Right lobe of liver (tissue), 4 donors: ENCODE results near the gene CHMP4B.

Experiments
- CTCF ChIP-seq, 4 donors: fragments of 200-600 bp in 3 of 4; fragments of 450-650 bp in 1 of 4; IDR thresholded peaks; one replicate each; pipeline versions ENCODE4 v1.5.1 to v1.8.0; 2016 to 2022; ENCODE audit warnings: antibody characterized with exemption in 4 of 4, mild to moderate bottlenecking in 2 of 4
- POLR2A ChIP-seq: fragments of 450-650 bp; IDR thresholded peaks from one replicate; pipeline ENCODE4 v1.6.1; 2017; ENCODE audit warnings: antibody characterized with exemption, mild to moderate bottlenecking
- donor health status: DM: no; HTN: no; CAD: no.
- donor health status: DM: no; HTN: no; CAD: no.
- donor health status: DM: no; HTN: yes; CAD: no.

DNA sequence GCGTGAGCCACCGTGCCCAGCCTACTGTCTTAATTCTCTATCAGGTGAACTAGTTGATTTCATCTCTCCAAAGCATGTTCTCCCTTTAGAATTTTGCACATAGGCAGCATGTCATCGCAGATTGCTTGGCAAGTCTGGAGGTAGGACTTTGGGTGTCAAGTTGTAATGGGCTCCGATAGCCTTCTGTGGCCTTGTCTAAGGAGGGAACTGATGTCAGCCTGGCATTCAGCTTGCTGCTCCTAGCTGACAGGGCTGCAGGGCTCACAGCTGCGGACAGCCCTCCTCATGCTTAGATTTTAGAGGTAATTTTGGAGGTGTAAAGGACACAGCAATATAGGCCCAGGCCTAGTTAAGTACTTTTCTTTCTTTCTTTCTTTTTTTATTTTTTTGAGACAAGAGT lies 11.3 kb downstream of the CHMP4B start:
- TF ChIP-seq POLR2A = no peak
- no peak for TF ChIP-seq CTCF (IDR thresholded peaks at IDR 0.05)
